OCI-LY1 (cell line): ENCODE data around the gene CTNNA3.

Experiments
- CTCF ChIP-seq: fragments of 200-600 bp; sonication (generic), shearing (Covaris generic); IDR thresholded peaks from 2 replicates; pipeline ENCODE4 v1.5.1; 2017; ENCODE audit warnings: mild to moderate bottlenecking, antibody characterized with exemption, low read length, moderate library complexity, mixed read lengths
- EZH2 ChIP-seq: fragments of 200-600 bp; sonication (generic), shearing (Covaris generic); IDR thresholded peaks from 2 replicates; pipeline ENCODE4 v1.8.0; 2017; ENCODE audit warnings: borderline replicate concordance, mixed run types, mild to moderate bottlenecking, antibody characterized with exemption, low read length, moderate library complexity, mixed read lengths

GRCh38 chr10:66151346-66151745 lies 1544.6 kb downstream of the CTNNA3 start:
- TF ChIP-seq CTCF (no peak), EZH2 (no peak)
